ENCODE results near the gene SMC3.

The SMC3 gene

GRCh38 chr10:110648692-110649346 lies 81.3 kb downstream of the SMC3 start:
- no peak for DNase-seq

GRCh38 chr10:110649347-110650264 lies 82.1 kb downstream of the SMC3 start:
- no peak for DNase-seq

DNA sequence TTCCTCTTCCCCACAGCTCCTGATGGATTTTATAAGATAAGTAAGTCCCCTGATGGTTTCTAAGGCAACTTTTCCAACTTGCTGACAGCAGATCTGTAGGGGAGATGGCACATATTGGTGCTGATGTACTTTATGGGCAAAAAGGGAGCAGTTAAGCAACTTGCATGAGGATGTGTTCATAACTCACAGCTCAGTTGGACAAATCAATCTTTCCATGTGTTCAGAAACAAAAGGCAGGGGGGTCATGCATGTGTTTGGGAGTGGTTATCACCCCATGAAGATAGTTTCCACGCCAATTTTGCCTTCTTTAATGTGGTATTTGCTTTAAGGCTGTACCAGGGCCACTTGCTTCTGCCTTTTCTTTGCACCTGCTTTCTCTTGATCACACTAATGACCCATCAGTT lies 82.8 kb downstream of the SMC3 start:
- DNase-seq, result no peak

DNA sequence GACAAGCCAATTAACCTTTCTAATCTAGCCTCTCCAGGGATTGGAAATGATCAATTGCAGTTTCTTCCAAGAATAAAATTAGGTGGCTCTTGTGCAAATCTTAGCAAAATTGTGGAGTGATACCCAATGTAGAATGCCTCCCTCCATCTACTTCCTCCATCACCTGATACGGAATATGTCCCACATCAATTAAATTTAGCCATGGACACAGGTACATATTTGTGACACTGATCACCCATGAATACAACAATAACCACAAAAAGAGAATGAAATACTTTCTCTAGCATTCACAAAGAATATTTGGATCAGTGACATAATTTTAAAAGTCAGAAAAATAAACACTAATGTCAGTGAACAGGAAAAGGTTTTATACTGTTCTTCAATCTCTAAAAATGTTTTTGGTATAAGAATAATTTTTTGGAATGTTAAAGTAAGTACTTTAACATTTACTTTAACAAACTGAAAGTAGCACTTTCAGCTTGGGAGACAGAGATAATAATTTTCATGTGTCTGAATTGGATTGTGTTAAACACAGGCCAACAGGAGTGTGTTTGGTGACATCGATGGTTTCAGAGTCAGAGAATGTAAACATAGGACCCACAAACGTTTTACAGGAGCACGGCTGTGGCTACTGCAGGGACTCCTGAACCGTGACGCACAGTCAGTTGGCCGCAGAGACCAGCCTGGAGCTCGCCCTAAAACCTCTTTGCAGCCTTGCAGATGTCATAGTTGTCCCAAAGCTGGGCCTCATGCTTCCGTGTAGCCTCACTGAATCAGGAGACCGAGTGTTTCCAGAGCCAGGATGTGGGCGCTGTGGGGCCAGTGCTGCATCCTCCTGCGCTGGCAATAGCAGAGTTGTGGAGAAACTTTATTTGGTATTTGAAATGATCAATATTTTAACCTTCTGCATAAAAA lies 83.8 kb downstream of the SMC3 start:
- no peak for DNase-seq

DNA sequence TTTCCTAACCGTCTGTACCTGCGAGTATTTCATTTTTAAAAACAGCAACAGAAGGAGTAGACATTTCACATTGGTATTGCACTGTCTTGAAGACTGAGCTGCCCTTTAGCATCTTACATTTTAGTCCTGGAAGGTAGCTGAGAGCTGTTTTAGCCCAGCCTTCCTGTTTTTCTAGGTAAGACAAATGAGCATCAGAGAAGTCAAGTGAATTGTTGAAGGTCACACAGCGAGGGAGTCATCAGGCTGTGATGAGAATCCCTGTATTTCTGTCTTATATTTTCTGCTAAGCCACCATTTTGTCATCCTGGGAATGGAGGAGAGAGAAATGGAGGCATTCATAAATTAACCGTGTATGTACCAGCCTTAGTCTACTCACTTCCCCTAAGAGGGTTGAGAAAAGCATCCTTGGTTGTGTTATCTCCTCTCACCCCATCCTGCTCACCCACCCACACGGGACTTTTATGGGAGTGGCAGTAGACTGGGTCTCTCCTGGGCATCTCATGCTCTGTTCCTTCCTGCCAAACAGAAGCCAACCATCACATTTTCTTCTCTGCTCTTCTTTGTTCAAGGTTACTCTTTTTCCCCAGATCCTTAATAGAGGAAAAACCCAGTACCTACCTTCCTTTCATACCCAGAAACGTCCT lies 85.1 kb downstream of the SMC3 start:
- no peak for DNase-seq
